ENCODE results near the gene LASP1NB.
"Not testable (repeated sequence)": the region's sequence is repeated elsewhere in the genome, so short reads cannot be mapped to it uniquely, and the experiment has no call there.

The LASP1NB gene

GRCh38 chr17:38953800-38954199, 28.4 kb downstream of the LASP1NB start:
- FAIRE-seq; BruUV-seq (replicated peaks); ATAC-seq; H3K9me3 ChIP-seq (ENCODE audit: low read length); in situ Hi-C loops (cut with HindIII; ENCODE audit: extremely low pct_ligation_motif_present, low pct_unique_long_range_greater_than_20kb); CTCF ChIA-PET (ENCODE audit: low intra/inter-chr PET ratio, low total read pairs); H2AFZ ChIP-seq (ENCODE audit: low read length); H3K9ac ChIP-seq (ENCODE audit: insufficient read depth, low read depth, low read length); H3K36me3 ChIP-seq (replicated peaks in 1 of 2; ENCODE audit: control insufficient read depth in 1 of 2, insufficient read depth in 2 of 2, low read length in 2 of 2); H3K27ac ChIP-seq (ENCODE audit: extremely low read length, insufficient read depth, low read length); H4K20me1 ChIP-seq (ENCODE audit: insufficient read depth, low read length); H3K4me2 ChIP-seq (ENCODE audit: low read depth, low read length); H3K4me1 ChIP-seq (ENCODE audit: insufficient read depth, low read length); intact Hi-C loops (cut with micrococcal nuclease; ENCODE audit: unreplicated experiment); H3K79me2 ChIP-seq (ENCODE audit: insufficient read depth, low read length); H3K27me3 ChIP-seq (ENCODE audit: control insufficient read depth in 1 of 2, insufficient read depth in 2 of 2, low read length in 2 of 2); H3K4me3 ChIP-seq (replicated peaks in 1 of 3; ENCODE audit: insufficient read depth in 1 of 3, low read depth in 2 of 3, low read length in 3 of 3); DNase-seq (ENCODE audit: low spot score); POLR2A ChIA-PET: not testable (repeated sequence)
- 54% methylated on average over 7 of the region's 7 CpGs for WGBS (ENCODE audit: low lambda C conversion rate)

GRCh38 chr17:38958326-38958725, 32.9 kb downstream of the LASP1NB start:
- intact Hi-C loops (cut with micrococcal nuclease; ENCODE audit: unreplicated experiment) (no loop called here), in situ Hi-C loops (cut with HindIII; ENCODE audit: extremely low pct_ligation_motif_present, low pct_unique_long_range_greater_than_20kb) (no loop called here)
- FAIRE-seq (no peak), DNase-seq (ENCODE audit: low spot score) (no peak), ATAC-seq (no peak)
- H3K4me2 ChIP-seq (ENCODE audit: low read depth, low read length): no peak overlapping the region
- H2AFZ ChIP-seq (ENCODE audit: low read length): no peak overlapping the region
- H3K4me1 ChIP-seq (ENCODE audit: insufficient read depth, low read length): no peaks in the 10 kb centered on the region
- no TSS peak for BruUV-seq (replicated peaks)
- H4K20me1 ChIP-seq (ENCODE audit: insufficient read depth, low read length): no peaks in the 10 kb centered on the region
- ChIA-PET POLR2A (no interaction called here), CTCF (ENCODE audit: low intra/inter-chr PET ratio, low total read pairs) (no interaction called here)
- H3K4me3 ChIP-seq (replicated peaks in 1 of 3; ENCODE audit: insufficient read depth in 1 of 3, low read depth in 2 of 3, low read length in 3 of 3): no peak overlapping the region
- 0% methylated on average over 1 of the region's 1 CpG for WGBS (ENCODE audit: low lambda C conversion rate)
- no peaks in the 10 kb centered on the region for H3K27me3 ChIP-seq (ENCODE audit: control insufficient read depth in 1 of 2, insufficient read depth in 2 of 2, low read length in 2 of 2)
- H3K79me2 ChIP-seq (ENCODE audit: insufficient read depth, low read length): no peaks in the 10 kb centered on the region
- no peaks in the 10 kb centered on the region for H3K36me3 ChIP-seq (replicated peaks in 1 of 2; ENCODE audit: control insufficient read depth in 1 of 2, insufficient read depth in 2 of 2, low read length in 2 of 2)
- no peak overlapping the region for H3K27ac ChIP-seq (ENCODE audit: extremely low read length, insufficient read depth, low read length)
- H3K9ac ChIP-seq (ENCODE audit: insufficient read depth, low read depth, low read length): no peak overlapping the region
- no peaks in the 10 kb centered on the region for H3K9me3 ChIP-seq (ENCODE audit: low read length)
- no peak for TF ChIP-seq ZMYM4 (CRISPR knock-in tag; IDR thresholded peaks at IDR 0.05)
- no peak for TF ChIP-seq ELF1 (CRISPR knock-in tag; IDR thresholded peaks at IDR 0.05)
- TF ChIP-seq ZBTB2 (CRISPR knock-in tag; IDR thresholded peaks at IDR 0.05; ENCODE audit: low read depth): no peak
- TF ChIP-seq ZSCAN31 (CRISPR knock-in tag; IDR thresholded peaks at IDR 0.05; ENCODE audit: low read depth): no peak
- no peak for TF ChIP-seq HOXA9 (CRISPR knock-in tag; IDR thresholded peaks at IDR 0.05; ENCODE audit: borderline replicate concordance)
- TF ChIP-seq ZBTB25 (CRISPR knock-in tag; IDR thresholded peaks at IDR 0.05): no peak
- no peak for TF ChIP-seq ATF6 (CRISPR knock-in tag; conservative IDR thresholded peaks at IDR 0.05)
- TF ChIP-seq IKZF5 (CRISPR knock-in tag; IDR thresholded peaks at IDR 0.05): no peak
- no peak for TF ChIP-seq HNF4G (IDR thresholded peaks at IDR 0.05; ENCODE audit: borderline replicate concordance, low read depth, low read length)
- no peak for TF ChIP-seq HNF4G (CRISPR knock-in tag; IDR thresholded peaks at IDR 0.05; ENCODE audit: borderline replicate concordance, low read depth)
- TF ChIP-seq BRCA1 (CRISPR knock-in tag; IDR thresholded peaks at IDR 0.05): no peak
- no peak for TF ChIP-seq ZBTB42 (CRISPR knock-in tag; IDR thresholded peaks at IDR 0.05)
- no peak for TF ChIP-seq RBAK (CRISPR knock-in tag; IDR thresholded peaks at IDR 0.05)

Data from HepG2 (cell line).